H1 (cell line): Measurements from ENCODE around the gene ZNF496. TPM values are rescaled to one million over a fixed set of nuclear protein-coding genes. Genes with fewer than 3 reads are reported as not detected.

ENCODE experiments used
- RXRA ChIP-seq: IDR thresholded peaks from 2 replicates; pipeline ENCODE4 v1.6.1; 2011; ENCODE audit warnings: low read depth, mild to moderate bottlenecking, low read length, moderate library complexity; ENCODE audit not compliant: insufficient read depth
- polyA plus RNA-seq, 7 experiments: library from polyadenylated mRNA; depleted of rRNA in 3 of 7; stranded (reverse) in 5 of 7; unstranded in 2 of 7; fragments of >200 nt in 5 of 7; fragments of 200-250 nt in 2 of 7; gene quantifications; 1 replicate in 5 of 7; 2 replicates in 1 of 7; 4 replicates in 1 of 7; pipeline versions ENCODE4 v1.2.1 to v1.2.3, GENCODE V29; 2011 to 2013; ENCODE audit warnings: missing spikeins in 2 of 7, mixed read lengths in 2 of 7
- total RNA-seq: library from RNA; stranded (reverse); fragmentation: NEBNext Ultra II Directional; extraction: Animal tissue kit (Norgen Biotek cat#: 25700); gene quantifications from 2 replicates; pipeline ENCODE4 v1.2.1, GENCODE V29; 2021

ZNF496 gene
- total and polyA plus RNA-seq, 2 of the 8 experiments (the other 6 are each of a cell fraction or from before 2014, with no cell fraction given): 27.9 to 71.4 TPM

DNA sequence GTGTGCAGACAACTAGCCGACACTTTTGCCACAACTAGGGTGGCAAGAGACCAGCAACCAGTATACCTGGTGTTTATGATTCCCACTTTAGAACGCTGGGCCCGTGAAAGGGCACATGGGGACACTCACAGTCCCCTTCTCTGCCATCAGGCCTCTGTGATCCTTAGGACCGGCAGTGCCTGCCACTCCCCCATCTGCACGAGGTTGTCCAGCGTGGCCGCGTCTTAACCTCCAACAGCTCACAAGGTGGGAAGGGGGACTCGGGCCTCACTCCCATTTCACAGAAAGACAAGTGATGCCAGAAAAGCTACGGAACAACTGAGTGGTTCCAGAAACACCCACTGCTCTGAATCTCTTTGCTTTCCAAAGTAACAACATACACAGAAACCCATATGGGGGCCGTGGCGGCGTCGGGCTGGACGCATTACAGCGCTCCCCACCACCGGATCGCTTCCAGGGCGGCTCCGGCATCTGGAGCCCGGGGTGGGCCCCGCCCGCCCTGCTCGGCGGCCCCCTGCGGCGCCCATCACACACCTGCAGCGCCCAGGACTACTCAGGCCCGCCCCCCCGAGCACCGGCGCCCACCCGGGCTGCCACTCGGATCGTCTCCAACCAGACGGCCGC, 1.0 kb downstream of the ZNF496 start (continued):
- TF ChIP-seq RXRA: no peak
